Neuronal stem cell (in vitro differentiated cells): ENCODE results near the gene ATG9B.

Experiments
- DNase-seq: peaks from one replicate; pipeline ENCODE4 v3.0.0-alpha.2; 2013; ENCODE audit warnings: low spot score
- H2AFZ ChIP-seq: one replicate; pipeline ENCODE4 v1.6.1; 2013; ENCODE audit warnings: mild to moderate bottlenecking, low read length, inconsistent platforms
- H2AK5ac ChIP-seq: 2 replicates; pipeline ENCODE4 v1.6.1; 2013; ENCODE audit warnings: low read depth, mild to moderate bottlenecking, inconsistent platforms, low read length, moderate library complexity, mixed read lengths
- H2BK120ac ChIP-seq: 2 replicates; pipeline ENCODE4 v1.6.1; 2013; ENCODE audit warnings: low read depth, mild to moderate bottlenecking, inconsistent platforms, low read length, moderate library complexity, mixed read lengths
- H2BK12ac ChIP-seq: one replicate; pipeline ENCODE4 v1.6.1; 2013; ENCODE audit warnings: low read length, inconsistent platforms
- H2BK15ac ChIP-seq: 2 replicates; pipeline ENCODE4 v1.6.1; 2013; ENCODE audit warnings: mild to moderate bottlenecking, low read length, inconsistent platforms, mixed read lengths
- H2BK5ac ChIP-seq: one replicate; pipeline ENCODE4 v1.6.1; 2013; ENCODE audit warnings: inconsistent platforms, mild to moderate bottlenecking, low read length, moderate library complexity
- H3K14ac ChIP-seq: one replicate; pipeline ENCODE4 v1.6.1; 2013; ENCODE audit warnings: low read length, inconsistent platforms
- H3K18ac ChIP-seq: 2 replicates; pipeline ENCODE4 v1.6.1; 2013; ENCODE audit warnings: low read length, inconsistent platforms
- H3K23ac ChIP-seq: 2 replicates; pipeline ENCODE4 v1.6.1; 2013; ENCODE audit warnings: low read depth, mild to moderate bottlenecking, mixed read lengths, low read length, inconsistent platforms; ENCODE audit not compliant: poor library complexity
- H3K27ac ChIP-seq: replicated peaks from 3 replicates; pipeline ENCODE4 v1.5.1; 2013; ENCODE audit warnings: low read length, inconsistent platforms
- H3K27me3 ChIP-seq, 3 experiments: 2 replicates each; pipeline ENCODE4 v1.6.1; 2013; ENCODE audit warnings: low read length in 3 of 3, mild to moderate bottlenecking in 2 of 3, inconsistent platforms in 1 of 3, low read depth in 1 of 3, mixed read lengths in 1 of 3, moderate library complexity in 1 of 3; ENCODE audit not compliant: control insufficient read depth in 3 of 3, insufficient read depth in 3 of 3
- H3K36me3 ChIP-seq, 2 donors: replicated peaks in 1 of 2; 2 replicates each; pipeline ENCODE4 v1.6.1; 2013; ENCODE audit warnings: low read length in 2 of 2; ENCODE audit not compliant: control insufficient read depth in 2 of 2, insufficient read depth in 2 of 2
- H3K4ac ChIP-seq: 2 replicates; pipeline ENCODE4 v1.6.1; 2013; ENCODE audit warnings: inconsistent platforms, mild to moderate bottlenecking, low read length, moderate library complexity
- H3K4me1 ChIP-seq, 2 donors: 1 replicate in 1 of 2; 2 replicates in 1 of 2; pipeline ENCODE4 v1.6.1; 2013; ENCODE audit warnings: low read length in 2 of 2, low read depth in 1 of 2; ENCODE audit not compliant: control insufficient read depth in 2 of 2, insufficient read depth in 1 of 2
- H3K4me2 ChIP-seq: one replicate; pipeline ENCODE4 v1.6.1; 2013; ENCODE audit warnings: mild to moderate bottlenecking, low read length, inconsistent platforms; ENCODE audit not compliant: insufficient read depth, poor library complexity, severe bottlenecking
- H3K4me3 ChIP-seq, 2 donors: 2 replicates each; pipeline ENCODE4 v1.5.1; 2013; ENCODE audit warnings: low read length in 2 of 2, mild to moderate bottlenecking in 2 of 2, inconsistent platforms in 1 of 2, moderate library complexity in 1 of 2
- H3K79me1 ChIP-seq: one replicate; pipeline ENCODE4 v1.6.1; 2013; ENCODE audit warnings: low read depth, mild to moderate bottlenecking, inconsistent platforms, low read length, moderate library complexity
- H3K9ac ChIP-seq: one replicate; pipeline ENCODE4 v1.6.1; 2013; ENCODE audit warnings: mild to moderate bottlenecking, low read depth, low read length, inconsistent platforms; ENCODE audit not compliant: poor library complexity
- H3K9me3 ChIP-seq, 2 donors: replicated peaks in 1 of 2; 2 replicates each; pipeline versions ENCODE3 to v1.6.1; 2013; ENCODE audit warnings: low read length in 2 of 2, mild to moderate bottlenecking in 2 of 2, inconsistent platforms in 1 of 2, low read depth in 1 of 2, mixed read lengths in 1 of 2, moderate library complexity in 1 of 2; ENCODE audit not compliant: control insufficient read depth in 2 of 2, insufficient read depth in 1 of 2
- H4K8ac ChIP-seq: one replicate; pipeline ENCODE4 v1.6.1; 2013; ENCODE audit warnings: low read depth, mild to moderate bottlenecking, inconsistent platforms, low read length, moderate library complexity
- H4K91ac ChIP-seq: one replicate; pipeline ENCODE4 v1.6.1; 2013; ENCODE audit warnings: low read length, low read depth, mild to moderate bottlenecking, inconsistent platforms; ENCODE audit not compliant: poor library complexity
- WGBS, 2 donors: extraction: QIAGEN DNeasy Blood & Tissue Kit; methylation state at CpG; one replicate each; pipeline ENCODE4 v1.1.7; 2013; ENCODE audit warnings: missing lambda C conversion rate in 2 of 2, mixed read lengths in 1 of 2; ENCODE audit not compliant: insufficient read length in 2 of 2, insufficient replicate concordance in 1 of 2; ENCODE audit errors: extremely low coverage in 2 of 2; 5-methylcytosine and 5-hydroxymethylcytosine counted together

ATG9B gene

DNA sequence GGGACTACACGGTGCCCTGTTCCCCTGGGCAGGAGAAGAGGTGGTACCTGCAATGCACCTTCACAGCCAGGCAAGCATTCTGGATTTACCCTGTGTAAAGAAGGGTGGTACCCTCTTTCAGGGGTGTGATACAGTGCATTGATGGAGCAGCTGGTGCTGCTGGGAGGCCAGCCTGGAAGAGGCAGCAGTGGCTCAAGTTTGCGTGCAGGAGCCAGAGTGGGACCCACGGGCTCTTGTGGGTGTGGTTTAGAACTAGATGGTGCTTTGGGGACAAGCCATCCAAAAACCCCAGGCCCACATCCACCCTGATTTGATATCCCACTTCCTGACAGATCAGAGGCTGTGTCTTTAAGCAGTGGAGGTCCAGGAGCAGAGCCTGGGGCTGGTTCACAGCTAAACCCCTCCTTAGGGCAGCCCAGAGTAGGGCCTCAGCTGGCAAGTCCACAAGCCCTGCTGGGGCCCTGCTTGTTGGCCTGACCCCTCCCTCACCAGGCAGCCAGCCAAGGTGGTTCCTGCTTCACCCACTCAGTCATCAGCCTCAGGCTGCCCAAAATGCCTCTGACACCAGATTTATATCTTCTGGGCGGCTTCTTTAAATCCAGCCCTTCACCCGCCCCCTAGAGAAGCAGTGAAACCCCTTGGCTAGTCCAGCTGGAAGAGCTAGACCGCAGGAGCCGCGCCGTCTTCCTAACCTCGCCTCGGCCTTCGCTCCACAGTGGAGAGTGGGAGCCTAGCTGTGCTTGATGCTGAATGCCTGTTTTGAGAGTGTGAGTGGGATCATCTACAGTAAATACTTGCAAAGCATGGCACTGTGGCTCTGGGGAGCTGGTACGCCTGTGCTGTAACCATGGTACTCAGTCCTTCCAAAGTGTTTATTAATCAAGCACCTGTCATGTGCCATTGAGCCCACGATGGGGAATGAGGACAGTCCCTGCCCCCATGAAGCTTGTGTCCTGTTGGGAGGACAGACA is 22.6 kb upstream of the ATG9B start:
- Histone ChIP-seq H2BK15ac (no peak overlapping the region), H3K4me3 (no peak overlapping the region), H2BK12ac (no peak overlapping the region), H3K27ac (no peak overlapping the region), H3K23ac (peak overlapping the region; percentile 21), H4K8ac (no peak overlapping the region), H3K4ac (no peak overlapping the region), H3K27me3 (peaks cover 0 to 23% (median 6%) of the 10 kb centered on the region in 3 experiments), H4K91ac (no peak overlapping the region), H2AK5ac (no peak overlapping the region), H3K14ac (no peak overlapping the region), H3K36me3 (peaks cover 6 to 10% of the 10 kb centered on the region in 2 donors), H3K4me1 (peaks cover 0 to 2% of the 10 kb centered on the region in 2 donors), H2BK120ac (no peak overlapping the region), H2BK5ac (no peak overlapping the region), H3K9ac (no peak overlapping the region), H2AFZ (no peak overlapping the region), H3K79me1 (no peaks in the 10 kb centered on the region), H3K9me3 (no peaks in the 10 kb centered on the region), H3K4me2 (no peak overlapping the region), H3K18ac (no peak overlapping the region)
- no peak for DNase-seq
- WGBS, 2 donors = no CpG with 5 or more reads among the region's 14 CpGs

DNA sequence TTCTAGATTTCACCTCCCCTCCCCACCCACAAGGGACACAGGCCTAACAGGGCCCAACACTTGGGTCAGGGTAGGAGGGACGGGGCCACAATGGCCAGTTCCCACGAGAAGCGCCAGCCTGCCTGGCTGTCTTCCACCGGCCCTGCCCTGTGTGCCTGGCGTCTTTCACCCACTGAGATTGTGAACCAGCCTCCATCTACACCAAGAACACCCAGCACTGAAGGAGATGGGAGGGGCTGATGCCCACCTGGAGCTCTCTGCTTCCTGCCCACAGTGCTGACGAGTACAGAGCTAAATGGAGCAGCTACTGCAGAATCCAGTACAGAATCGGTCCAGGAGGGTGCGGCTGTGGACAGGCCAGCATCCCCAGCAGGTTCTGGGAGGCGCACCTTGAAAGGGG is 21.7 kb upstream of the ATG9B start:
- no peak overlapping the region for H3K4me2 ChIP-seq
- no peak overlapping the region for H3K14ac ChIP-seq
- no peak for DNase-seq
- peaks cover 0 to 18% (median 5%) of the 10 kb centered on the region in 3 experiments for H3K27me3 ChIP-seq
- H2BK15ac ChIP-seq = no peak overlapping the region
- peaks cover 0 to 2% of the 10 kb centered on the region in 2 donors for H3K4me1 ChIP-seq
- no peak overlapping the region for H4K8ac ChIP-seq
- H3K9ac ChIP-seq = no peak overlapping the region
- peaks cover 6 to 10% of the 10 kb centered on the region in 2 donors for H3K36me3 ChIP-seq
- H2AFZ ChIP-seq = no peak overlapping the region
- WGBS, 2 donors = no CpG with 5 or more reads among the region's 9 CpGs
- H3K18ac ChIP-seq = no peak overlapping the region
- no peak overlapping the region for H2BK120ac ChIP-seq
- no peak overlapping the region for H3K4ac ChIP-seq
- H2BK12ac ChIP-seq = peak overlapping the region; percentile 22
- no peak overlapping the region for H3K27ac ChIP-seq
- H2BK5ac ChIP-seq = no peak overlapping the region
- no peak overlapping the region for H4K91ac ChIP-seq
- peak overlapping the region in 1 of 2 donors; percentile 33 for H3K4me3 ChIP-seq
- H3K79me1 ChIP-seq = no peaks in the 10 kb centered on the region
- H3K9me3 ChIP-seq = no peaks in the 10 kb centered on the region
- H3K23ac ChIP-seq = no peak overlapping the region
- H2AK5ac ChIP-seq = no peak overlapping the region

GRCh38 chr7:151045262-151045661 is 21.0 kb upstream of the ATG9B start:
- H3K9ac ChIP-seq = no peak overlapping the region
- H3K27ac ChIP-seq = no peak overlapping the region
- no peak overlapping the region for H2BK120ac ChIP-seq
- no peak overlapping the region for H2BK15ac ChIP-seq
- H3K9me3 ChIP-seq = no peaks in the 10 kb centered on the region
- H2BK12ac ChIP-seq = no peak overlapping the region
- H2AFZ ChIP-seq = no peak overlapping the region
- no CpG with 5 or more reads among the region's 11 CpGs for WGBS, 2 donors
- peaks cover 0 to 11% (median 0%) of the 10 kb centered on the region in 3 experiments for H3K27me3 ChIP-seq
- DNase-seq = no peak
- H3K18ac ChIP-seq = no peak overlapping the region
- H4K91ac ChIP-seq = no peak overlapping the region
- H2BK5ac ChIP-seq = no peak overlapping the region
- no peak overlapping the region for H3K4me2 ChIP-seq
- no peak overlapping the region for H3K14ac ChIP-seq
- H3K4ac ChIP-seq = no peak overlapping the region
- H3K4me3 ChIP-seq = no peak overlapping the region
- H3K36me3 ChIP-seq = peaks cover 6 to 10% of the 10 kb centered on the region in 2 donors
- no peak overlapping the region for H2AK5ac ChIP-seq
- H3K23ac ChIP-seq = no peak overlapping the region
- H3K79me1 ChIP-seq = no peaks in the 10 kb centered on the region
- H3K4me1 ChIP-seq = peaks cover 0 to 2% of the 10 kb centered on the region in 2 donors
- no peak overlapping the region for H4K8ac ChIP-seq

GRCh38 chr7:151043959-151044358 is 19.7 kb upstream of the ATG9B start:
- Histone ChIP-seq H2BK120ac (no peak overlapping the region), H3K23ac (peak overlapping the region; percentile 65), H3K27me3 (no peaks in the 10 kb centered on the region), H3K27ac (no peak overlapping the region), H4K8ac (no peak overlapping the region), H3K14ac (no peak overlapping the region), H2BK15ac (no peak overlapping the region), H3K36me3 (peaks cover 6 to 10% of the 10 kb centered on the region in 2 donors), H3K9me3 (no peaks in the 10 kb centered on the region), H3K4me2 (no peak overlapping the region), H2BK5ac (no peak overlapping the region), H3K18ac (no peak overlapping the region), H3K79me1 (no peaks in the 10 kb centered on the region), H4K91ac (no peak overlapping the region), H3K4me1 (peaks cover 2 to 5% of the 10 kb centered on the region in 2 donors), H3K4me3 (no peak overlapping the region), H2AFZ (no peak overlapping the region), H3K9ac (peak overlapping the region; percentile 84), H2BK12ac (no peak overlapping the region), H2AK5ac (no peak overlapping the region), H3K4ac (no peak overlapping the region)
- no peak for DNase-seq
- WGBS, 2 donors = no CpG with 5 or more reads among the region's 20 CpGs
